ENCODE results near the gene ZP2.
"Not testable (repeated sequence)": the region's sequence is repeated elsewhere in the genome, so short reads cannot be mapped to it uniquely, and the experiment has no call there.

Gene ZP2

DNA sequence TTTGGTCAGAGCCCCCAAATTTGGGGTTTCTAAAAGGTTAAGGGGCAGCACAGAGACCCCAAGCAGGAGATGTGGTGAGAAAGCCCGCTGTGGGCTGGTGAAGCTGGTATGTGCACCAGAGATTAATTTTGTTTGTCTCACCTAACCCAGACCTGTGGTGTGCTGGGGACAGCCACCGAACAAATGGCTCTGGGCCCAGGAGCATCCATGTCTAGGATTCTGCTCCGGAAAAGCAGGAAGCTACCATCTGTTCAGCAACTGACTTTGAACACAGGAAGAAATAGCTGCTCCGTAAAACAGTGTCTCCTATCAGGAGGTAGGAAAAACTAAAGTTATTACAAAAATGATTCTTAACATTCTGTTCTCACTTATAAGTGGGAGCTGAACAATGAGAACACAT is 2.7 kb upstream of the ZP2 start:
- DNase-seq, result no peak

DNA sequence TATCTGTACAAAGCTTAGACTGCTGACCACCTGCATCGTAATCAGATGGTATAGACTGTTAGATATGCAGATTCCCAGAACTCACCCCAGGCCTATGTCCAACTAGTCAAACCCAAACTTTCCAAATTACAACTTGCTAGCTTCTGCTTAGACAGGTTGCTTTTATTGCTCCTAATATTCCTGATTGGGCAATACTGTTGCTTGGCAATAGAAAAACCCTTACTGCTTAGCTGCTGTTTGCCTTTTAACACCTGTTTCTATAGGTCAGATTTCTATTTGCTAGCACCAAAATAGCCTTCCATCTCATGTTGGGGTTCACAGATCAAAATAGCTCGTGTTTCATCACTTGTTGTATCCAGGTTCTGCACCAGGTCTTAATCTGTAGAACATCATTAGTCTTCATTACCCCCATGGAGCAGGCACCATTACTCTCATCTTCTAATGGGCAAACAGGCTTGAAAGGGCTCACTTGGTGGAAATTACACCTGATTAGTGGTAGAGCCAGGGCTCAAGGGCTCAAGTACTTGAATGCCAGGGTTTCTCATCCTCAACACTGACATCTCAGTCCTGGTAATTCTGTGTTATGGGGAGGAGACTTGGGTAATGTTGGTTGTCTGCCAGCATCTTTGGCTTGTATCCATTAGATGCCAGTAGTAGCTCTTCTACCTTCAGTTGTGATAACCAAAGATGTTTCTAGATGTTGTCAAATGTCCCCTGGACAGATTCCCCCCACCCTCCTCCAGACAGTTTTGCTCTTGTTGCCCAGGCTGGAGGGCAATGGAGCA is 2.7 kb downstream of the ZP2 start:
- DNase-seq, result no peak

DNA sequence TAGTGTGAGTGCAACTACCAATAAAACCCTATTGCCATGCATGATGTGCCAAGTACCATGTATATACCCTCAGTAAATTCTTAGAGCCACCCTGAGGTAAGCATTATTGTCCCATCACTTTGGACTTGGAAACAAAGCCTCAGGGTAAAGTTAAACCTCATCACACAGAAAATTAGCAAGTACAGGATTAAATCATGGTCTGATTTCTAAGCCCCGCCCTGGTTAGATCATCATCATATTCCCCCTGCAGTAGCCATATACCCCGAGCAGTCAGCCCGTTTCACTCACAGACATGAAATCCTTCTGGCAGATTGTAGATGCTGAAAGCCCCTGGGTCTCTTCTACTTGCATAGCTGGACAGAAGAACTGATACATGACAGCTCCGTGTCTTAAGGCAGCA is 4.8 kb downstream of the ZP2 start:
- DNase-seq, result no peak

DNA sequence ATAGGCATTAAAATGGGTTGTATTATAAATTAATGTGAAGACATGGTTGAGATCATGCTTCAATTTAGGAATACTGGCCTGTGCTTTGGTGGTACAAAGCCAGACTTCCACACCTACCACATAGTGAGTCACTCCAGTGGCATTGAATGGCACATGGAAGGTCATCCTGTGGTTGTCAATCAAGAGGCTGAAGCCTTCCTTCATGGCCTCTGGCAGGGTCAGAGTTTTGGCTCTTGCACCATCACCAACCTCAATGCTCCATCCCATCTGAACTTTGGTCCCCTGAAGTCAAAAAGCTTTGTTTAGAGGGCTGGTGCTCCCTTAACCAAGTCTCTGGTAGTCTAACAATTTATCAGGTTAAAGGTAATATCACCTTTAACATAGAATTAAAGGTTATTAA is 6.1 kb downstream of the ZP2 start:
- no peak for DNase-seq

DNA sequence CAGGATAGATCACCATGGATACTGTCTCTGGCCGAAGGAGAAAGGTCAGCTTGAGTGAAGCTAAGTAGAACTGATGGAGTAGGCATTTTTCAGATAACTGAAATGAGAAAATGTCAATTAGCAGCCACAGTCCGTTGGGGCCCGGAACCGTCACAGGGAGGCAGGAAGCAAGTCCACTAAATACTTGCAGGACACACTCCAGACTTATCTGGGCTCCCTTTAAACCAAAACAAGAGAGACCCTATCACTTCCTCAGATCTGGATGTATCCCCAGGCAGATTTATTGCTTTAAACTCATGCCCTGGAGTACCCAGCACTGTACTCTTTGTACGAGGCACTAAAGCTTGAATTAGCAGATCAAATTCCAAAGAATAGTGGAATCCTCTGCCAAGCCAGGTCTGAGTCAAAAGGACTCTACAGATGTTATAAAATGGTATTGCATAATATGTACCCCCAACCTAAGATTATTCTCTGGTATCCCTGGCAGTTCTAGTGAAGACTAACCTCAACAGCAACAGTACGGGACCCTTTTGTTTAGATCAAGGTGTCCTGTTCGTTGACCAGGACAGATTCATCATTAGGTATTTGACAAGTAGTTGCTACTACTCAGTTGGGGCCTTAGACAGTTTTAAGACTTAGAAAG is 8.1 kb downstream of the ZP2 start:
- no peak for DNase-seq

DNA sequence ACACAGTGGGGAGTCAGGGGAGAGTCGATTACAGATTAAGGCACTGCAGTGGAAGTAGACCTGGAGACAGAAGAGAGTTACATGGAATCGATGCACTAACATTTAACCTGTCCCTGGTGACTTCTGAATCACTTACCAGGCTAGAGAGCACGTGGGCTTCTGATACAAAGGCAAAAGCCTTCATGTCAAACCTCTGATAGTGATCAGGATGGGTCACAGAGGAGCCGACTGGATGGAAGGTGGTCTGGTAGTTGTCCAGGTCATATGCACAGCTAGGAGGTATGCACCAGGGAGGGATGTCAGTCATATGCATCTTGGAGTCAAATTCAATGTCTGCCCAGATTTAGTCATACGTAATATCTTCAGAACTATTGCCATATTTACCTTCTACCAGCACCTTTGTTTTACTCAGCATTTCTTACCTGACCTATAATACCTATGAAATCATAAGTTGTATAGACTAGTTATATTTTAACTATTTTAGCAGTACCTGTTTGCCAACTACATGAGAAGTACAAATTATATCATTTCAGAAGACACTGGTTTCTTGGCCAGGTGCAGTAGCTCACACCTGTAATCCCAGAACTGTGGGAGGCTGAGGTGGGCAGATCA is 11.7 kb downstream of the ZP2 start:
- DNase-seq, result no peak

DNA sequence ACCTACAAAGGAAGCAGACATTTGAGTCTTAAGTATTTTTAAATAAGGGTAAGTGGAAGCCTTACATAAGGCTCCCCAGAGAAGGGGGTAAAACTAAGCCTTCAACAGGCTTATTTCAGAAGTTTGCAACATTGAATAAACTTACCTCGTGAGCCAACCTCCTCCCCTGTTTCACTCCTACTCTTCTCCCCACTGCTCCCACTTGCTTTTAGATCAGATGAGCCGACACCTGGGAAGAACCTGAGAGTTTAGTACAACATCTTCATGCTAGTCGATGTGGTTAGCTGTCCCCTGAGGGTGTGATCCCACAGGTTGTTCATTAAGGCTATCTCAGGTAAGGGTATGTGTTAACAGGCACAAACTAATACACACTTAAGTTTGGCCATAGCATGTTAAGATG is 13.8 kb downstream of the ZP2 start:
- DNase-seq, result no peak

DNA sequence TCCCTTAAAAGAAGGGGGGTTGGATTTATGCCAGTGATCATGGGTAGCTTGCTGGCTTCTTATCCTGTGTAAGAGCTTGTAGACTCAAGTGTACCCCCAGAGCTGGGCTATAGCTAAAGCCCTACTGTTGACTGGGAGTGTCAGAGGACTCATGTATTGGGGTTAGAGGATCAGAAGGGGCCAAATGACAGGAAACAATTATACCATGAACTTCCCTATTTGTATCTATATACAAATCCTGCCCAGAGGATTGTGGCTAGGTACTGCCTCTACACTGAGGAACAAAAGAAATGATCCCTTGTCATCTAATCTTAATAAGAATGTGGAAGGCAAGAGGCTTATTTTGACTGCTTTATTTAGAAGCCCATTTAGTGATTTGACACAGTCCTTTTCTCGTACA is 14.3 kb downstream of the ZP2 start:
- DNase-seq, result no peak

DNA sequence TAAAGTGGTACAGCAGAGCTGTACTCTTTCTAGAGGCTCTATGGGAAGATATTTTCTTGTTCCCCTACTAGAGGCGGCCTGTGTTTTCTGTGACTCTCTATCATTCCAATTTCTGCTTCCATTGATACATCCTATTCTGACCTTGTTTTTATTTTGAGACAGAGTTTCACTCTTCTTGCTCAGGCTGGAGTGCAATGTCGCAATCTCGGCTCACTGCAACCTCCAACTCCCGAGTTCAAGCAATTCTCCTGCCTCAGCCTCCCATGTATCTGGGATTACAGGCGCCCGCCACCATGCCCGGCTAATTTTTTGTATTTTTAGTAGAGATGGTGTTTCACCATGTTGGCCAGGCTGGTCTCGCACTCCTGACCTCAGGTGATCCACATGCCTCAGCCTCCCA is 16.0 kb downstream of the ZP2 start:
- not testable (repeated sequence) for DNase-seq

DNA sequence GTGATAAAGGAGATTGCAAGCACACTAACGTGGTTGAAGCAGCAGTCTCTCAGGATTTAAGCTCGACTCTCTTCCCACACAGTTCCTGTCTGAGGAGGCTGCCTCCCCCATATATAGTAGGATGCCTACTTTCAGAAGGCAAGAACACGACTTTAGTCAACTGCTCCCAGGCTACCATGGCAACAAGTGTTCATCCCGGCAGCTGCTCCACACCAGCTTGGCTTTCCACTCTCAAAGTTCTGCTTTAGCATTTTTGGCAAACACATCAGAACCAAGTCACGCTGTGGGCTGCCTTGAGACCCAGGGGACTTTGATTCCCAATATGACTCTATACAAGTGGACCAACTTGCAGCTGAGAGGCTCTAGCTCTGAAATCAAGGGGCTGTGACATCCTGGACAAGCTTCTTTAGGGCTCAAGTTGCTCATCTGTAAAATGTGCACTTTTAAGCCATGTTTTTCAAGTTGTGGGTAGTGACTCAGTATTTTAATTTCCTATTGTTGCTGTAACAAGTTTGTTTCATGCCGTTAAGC is 16.5 kb downstream of the ZP2 start:
- no peak for DNase-seq

DNA sequence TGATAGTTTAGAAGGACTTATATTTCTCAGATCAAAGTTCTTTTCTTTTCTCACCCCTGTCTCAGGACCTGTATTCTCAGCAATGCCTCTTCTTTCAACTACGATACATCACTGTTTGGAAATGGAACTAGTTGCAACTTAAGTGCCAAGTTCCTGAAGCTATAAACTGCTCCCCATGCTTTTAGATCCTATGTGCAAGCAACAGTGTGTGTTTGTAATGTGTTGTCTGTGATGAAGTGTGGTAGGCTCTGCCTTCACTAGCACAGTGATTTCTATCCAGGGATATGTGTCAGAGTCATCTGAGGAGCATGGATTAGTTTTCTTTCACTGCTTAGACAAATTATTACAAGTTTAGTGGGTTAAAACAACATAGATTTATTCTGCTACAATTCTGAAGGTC is 18.4 kb downstream of the ZP2 start:
- no peak for DNase-seq

DNA sequence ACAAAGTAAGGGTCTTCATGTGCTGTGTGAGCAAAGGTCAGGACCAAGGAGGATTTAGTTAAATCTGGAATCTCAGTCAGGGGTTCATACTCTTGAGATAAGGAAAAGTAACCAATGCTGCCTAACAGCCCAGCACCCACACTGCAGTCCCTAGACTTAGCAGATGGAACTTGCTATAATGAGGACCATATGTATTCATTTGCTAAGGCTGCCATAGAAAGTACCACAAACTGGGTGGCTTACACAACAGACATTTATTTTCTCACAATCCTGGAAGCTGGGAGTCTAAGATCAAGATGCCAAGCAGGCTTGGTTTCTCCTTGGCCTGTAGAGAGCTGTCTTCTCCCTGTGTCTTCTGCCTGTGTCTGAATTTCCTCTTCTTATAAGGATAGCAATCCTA is 20.8 kb downstream of the ZP2 start:
- no peak for DNase-seq

DNA sequence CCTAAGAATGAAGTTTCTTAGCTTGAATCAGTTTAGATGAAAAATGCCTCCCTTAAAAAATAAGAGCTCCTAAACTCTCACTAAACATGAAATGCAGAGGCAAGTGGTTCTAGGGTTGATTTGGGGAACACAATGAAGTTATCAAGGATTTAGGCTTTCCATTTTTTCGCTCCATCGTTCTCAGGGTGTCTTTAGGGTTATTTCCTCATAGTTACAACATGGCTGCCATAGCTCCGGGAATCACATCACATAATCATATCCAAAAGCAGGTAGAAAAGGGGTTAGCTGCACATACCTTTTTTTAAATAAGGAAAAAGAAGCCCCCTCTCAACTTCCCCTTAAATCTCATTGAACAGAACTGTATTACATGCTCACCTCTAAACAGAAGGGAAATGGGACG is 21.4 kb downstream of the ZP2 start:
- DNase-seq, result no peak

DNA sequence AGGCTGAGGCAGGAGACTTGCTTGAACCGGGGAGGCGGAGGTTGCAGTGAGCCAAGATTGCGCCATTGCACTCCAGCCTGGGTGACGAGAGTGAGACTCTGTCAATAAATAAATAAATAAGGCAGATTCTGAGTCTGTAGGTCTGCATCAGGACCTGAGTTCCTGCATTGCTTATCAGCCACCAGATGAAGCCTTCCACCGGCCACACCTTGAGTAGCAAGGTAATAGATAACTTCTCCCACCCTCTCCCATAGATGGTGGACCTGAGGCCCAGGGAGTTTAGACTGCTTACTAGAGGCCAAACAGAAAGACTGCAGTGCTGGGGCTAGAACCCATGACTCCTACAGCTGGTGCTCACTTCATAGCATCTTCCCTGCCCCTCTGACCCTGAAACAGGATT is 22.1 kb downstream of the ZP2 start:
- DNase-seq, result no peak

DNA sequence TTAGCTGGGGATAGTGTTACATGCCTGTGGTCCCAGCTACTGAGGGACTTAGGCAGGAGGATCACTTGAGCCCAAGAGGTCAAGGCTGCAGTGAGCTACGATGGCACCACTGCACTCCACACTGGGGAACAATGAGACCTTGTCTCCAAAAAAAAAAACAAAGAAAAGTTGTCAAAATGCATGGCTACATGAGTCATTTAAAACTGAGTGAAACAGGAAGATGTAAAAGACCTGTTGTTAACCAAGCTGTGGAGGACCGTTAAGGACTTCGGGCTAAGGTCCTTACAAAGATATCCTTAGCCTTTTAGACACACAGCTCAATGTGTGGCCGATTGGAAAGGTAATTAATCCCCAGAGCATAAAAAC is 25.1 kb downstream of the ZP2 start:
- DNase-seq, result no peak

DNA sequence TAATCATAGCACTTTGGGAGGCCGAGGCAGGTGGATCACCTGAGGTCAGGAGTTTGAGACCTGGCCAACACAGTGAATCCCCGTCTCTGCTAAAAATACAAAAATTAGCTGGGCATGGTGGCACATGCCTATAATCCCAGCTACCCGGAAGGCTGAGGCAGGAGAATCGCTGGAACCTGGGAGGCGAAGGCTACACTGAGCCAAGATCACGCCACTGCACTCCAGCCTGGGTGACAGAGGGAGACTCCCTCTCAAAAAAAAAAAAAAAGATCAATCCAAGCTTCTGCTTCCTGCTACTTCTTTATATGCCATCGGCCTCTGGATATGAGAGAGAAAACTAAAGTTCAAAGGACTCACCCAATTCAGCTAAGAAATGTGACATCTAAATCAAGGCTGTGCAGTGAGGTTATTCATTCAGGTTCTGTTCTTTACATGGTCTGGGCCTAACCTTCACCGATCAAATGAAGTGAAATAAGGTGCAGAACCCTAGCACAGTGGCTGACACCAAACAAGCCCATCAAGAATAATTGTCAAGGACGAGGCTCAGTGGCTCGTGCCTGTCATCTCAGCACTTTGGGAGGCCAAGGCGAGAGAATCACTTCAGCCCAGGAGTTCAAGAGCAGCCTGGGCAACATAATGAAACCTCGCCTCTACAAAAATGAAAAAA is 25.6 kb downstream of the ZP2 start:
- DNase-seq, result no peak

DNA sequence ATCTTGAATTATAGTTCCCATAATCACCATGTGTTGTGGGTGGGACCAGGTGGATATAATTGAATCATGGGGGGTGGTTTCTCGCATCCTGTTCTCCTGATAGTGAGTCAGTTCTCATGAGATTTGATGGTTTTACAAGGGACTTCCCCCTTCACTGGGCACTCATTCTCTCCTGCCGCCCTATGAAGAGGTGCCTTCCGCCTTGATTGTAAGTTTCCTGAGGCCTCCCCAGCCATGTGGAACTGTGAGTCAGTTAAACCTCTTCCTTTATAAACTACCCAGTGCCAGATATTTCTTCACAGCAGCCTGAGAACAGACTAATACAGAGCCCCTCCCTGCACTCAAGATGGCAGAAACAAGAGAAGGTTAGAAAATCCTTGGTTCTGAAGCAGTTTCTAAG is 26.5 kb downstream of the ZP2 start:
- DNase-seq, result no peak

DNA sequence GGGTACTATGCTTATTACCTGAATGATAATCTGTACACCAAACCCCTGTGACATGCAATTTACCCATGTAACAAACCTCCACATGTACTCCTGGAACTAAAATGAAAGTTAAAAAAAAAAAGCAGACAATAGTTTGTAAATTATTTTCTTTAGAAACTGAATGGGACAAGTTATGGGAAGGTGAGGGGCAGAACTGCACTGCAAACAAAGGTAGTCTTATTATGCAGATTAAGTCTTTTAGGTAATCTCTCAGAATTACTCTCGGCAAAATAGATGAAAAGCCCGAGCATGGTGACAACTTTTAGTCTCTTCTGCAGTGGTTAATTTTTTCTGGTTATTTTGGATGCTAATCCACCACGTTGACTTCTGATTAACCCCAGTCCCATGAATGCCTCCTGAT is 27.4 kb downstream of the ZP2 start:
- DNase-seq, result no peak

DNA sequence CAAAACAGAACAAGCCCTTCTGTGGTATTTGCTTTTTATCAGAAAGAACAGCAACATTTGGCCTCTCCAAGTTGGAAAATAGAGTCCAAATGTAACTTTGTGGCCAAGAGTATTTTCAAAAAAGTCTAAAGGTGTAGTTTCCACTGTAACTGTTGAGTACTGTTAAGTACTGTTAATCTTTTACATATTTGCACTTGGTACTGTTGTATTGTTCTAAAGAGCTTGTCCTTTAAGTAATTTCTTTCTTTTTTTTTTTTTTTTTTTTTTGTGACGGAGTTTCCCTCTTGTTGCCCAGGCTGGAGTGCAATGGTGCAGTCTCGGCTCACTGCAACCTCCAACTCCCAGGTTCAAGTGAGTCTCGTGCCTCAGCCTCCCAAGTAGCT is 31.4 kb downstream of the ZP2 start:
- DNase-seq, result no peak

DNA sequence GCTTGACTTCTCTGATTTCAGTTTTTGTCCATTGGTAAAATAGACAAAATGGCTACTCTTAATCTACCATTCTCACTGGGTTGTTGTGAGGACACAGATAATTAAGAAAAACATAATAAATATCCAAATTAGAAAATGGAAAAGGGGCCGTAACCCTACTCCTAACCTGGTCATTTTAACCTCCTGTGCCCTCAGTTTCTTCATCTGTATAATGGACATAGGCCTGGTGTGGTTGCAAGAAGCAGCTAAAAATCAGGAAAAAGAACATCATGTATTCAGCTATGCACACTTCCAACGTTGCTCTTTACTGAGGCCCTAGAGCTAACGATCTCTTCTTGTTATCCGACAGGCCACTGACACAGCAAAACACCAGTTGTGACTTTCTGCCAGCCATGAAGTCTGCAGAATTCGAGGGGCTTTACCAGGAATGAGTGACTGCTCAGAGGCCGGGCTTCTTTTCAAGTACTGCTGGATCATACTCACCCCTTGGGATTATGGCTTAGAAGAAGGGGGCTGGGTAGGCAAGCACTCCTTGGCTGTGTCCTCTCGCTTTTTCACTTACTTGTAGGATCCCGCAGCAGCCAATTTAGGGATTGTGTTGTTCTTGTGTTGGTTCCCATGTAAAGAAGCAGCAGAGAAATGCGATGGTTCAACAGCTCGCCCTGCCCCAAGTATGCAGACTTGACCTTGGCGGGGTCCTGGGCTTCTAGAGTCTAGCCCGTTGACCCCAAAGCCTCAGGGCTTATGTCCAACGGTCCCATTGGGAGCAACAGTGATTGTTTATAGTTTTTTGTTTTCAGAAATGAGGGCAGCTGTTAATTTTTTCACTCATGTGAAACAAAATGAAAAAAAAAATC is 32.0 kb downstream of the ZP2 start:
- no peak for DNase-seq

DNA sequence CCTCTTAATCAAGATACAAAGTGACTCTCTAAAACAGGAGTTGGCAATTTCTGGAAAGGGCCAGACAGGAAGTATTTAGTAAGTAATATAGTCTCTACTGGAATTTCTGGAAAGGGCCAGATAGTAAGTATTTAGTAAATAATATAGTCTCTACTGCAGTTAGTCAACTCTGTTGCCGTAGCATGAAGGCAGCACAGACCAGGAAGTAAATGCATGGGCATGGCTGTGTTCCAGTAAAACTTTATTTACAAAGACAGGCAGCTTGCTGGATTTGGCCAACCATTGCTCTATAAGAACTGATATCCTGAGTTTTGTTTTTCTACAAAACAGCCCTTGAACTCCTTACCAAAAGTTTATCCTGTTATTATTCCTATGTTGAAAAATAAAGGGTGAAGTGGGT is 36.0 kb downstream of the ZP2 start:
- DNase-seq, result no peak

DNA sequence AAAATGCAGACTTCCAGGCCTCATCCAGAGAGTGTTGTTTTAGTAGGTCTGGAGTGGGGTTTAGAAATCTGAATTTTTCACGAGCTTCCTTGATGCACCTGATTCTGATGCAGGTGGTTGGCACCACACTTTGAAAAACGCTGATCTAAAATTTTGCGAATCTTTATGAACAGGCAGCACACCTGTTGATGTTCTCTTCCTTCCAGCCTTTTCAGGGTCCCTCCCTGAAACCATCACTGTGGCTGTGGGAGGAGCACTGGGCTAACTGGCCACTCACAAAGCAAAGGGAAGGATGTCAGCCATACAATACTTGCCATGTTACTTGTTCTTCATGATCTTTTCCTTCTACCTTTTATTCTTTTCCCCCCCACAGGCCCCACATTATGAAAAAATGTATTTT is 38.7 kb downstream of the ZP2 start:
- no peak for DNase-seq

DNA sequence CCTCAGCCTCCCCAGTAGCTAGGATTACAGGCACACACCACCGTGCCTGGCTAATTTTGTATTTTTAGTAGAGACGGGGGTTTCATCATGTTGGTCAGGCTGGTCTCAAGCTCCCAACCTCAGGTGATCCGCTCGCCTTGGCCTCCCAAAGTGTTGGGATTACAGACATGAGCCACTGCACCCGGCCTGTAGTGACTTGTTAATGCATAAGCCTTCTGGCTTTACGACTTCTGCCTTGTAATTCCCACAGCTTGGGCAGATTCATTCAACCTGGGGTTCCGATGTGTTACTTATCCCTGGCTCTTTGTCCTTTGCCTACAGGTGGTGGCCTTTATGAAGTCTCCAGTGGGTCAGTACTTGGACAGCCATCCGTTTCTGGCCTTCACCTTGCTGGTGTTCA is 41.3 kb downstream of the ZP2 start:
- not testable (repeated sequence) for DNase-seq

Measured in amniotic stem cell (primary cell).